ENCODE results near the gene TNFRSF6B.
"Not testable (repeated sequence)": the region's sequence is repeated elsewhere in the genome, so short reads cannot be mapped to it uniquely, and the experiment has no call there.

Gene TNFRSF6B

GRCh38 chr20:63668351-63668750 lies 28.1 kb upstream of the TNFRSF6B start:
- DNase-seq: no peak
- TF ChIP-seq POLR2A (IDR thresholded peaks at IDR 0.05; ENCODE audit: low read length) (no peak), GATA1 (IDR thresholded peaks at IDR 0.05; ENCODE audit: low read depth, low read length) (no peak)

DNA sequence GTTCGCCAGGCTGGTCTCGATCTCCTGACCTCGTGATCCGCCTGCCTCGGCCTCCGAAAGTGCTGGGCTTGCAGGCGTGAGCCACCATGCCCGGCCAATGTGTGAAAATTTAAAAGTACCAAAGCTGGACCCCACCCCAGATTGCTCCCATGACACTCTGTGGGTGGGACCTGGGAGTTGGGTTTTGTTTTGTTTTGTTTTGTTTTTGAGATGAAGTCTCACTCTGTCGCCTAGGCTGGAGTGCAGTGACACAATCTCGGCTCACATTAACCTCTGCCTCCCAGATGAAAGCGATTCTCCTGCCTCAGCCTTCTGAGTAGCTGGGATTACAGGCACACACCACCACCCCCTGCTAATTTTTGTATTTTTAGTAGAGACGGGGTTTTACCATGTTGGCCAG lies 24.8 kb upstream of the TNFRSF6B start:
- DNase-seq: not testable (repeated sequence)

DNA sequence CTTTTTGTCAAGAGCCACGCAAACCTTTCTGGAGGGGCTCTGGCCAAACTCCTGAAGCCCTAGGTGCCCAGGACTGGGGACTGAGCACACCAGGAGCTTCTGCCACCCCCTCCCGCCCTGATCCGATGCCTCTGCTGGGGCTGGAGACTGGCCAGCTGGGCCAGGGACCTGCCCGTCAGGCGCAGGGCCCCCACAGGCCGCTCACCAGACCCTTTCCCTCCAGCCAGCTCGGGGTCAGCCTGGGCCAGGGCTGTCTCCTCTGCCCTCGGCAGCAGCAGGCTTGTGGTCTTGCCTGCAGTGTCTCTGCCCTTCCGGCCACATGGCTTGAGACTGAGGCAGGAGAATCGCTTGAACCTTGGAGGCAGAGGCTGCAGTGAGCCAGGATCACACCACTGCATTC lies 23.8 kb upstream of the TNFRSF6B start:
- DNase-seq: no peak
- TF ChIP-seq POLR2A (IDR thresholded peaks at IDR 0.05; ENCODE audit: low read length) (no peak), GATA1 (IDR thresholded peaks at IDR 0.05; ENCODE audit: low read depth, low read length) (no peak)

GRCh38 chr20:63673951-63674350 lies 22.5 kb upstream of the TNFRSF6B start:
- TF ChIP-seq POLR2A (IDR thresholded peaks at IDR 0.05; ENCODE audit: low read length) (no peak), GATA1 (IDR thresholded peaks at IDR 0.05; ENCODE audit: low read depth, low read length) (no peak)
- DNase-seq: no peak

DNA sequence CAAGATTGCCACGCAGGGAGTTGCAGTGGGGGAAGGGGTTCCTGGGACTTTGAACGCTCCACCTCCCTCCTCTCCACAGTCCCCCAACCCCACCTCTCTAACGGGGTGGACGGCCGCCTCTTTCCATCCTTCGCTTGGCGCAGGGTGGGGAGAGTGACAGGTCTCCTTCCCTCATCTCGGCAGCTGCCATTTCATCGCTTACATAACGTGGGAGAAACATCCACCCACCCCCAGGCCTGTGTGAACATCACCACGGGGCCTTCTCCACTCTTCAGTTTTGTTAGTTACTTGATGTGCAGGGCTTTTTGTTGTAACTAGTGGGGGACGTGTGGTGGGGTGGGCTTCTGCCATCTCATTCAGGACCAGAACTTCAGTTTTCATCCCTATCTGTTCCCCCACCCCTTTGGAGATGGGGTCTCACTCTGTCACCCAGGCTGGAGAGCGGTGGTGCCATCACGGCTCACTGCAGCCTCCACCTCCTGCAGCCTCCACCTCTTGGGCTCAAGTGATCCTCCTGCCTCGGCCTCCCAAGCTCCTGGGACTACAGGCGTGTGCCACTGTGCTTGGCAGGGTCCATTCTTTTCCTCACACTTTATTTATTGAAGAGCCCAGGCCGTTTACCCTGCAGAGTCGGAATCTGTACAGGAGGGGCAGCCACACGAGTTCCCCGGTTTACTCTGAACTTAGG lies 20.6 kb upstream of the TNFRSF6B start:
- no peak for TF ChIP-seq POLR2A (IDR thresholded peaks at IDR 0.05; ENCODE audit: low read length)
- TF ChIP-seq GATA1 (IDR thresholded peaks at IDR 0.05; ENCODE audit: low read depth, low read length): no peak
- DNase-seq: no peak

GRCh38 chr20:63678071-63678470 lies 18.4 kb upstream of the TNFRSF6B start:
- no peak for TF ChIP-seq GATA1 (IDR thresholded peaks at IDR 0.05; ENCODE audit: low read depth, low read length)
- no peak for TF ChIP-seq POLR2A (IDR thresholded peaks at IDR 0.05; ENCODE audit: low read length)
- DNase-seq: no peak

GRCh38 chr20:63678667-63679465 lies 17.6 kb upstream of the TNFRSF6B start:
- DNase-seq: no peak
- TF ChIP-seq POLR2A (IDR thresholded peaks at IDR 0.05; ENCODE audit: low read length) (no peak), GATA1 (IDR thresholded peaks at IDR 0.05; ENCODE audit: low read depth, low read length) (no peak)

DNA sequence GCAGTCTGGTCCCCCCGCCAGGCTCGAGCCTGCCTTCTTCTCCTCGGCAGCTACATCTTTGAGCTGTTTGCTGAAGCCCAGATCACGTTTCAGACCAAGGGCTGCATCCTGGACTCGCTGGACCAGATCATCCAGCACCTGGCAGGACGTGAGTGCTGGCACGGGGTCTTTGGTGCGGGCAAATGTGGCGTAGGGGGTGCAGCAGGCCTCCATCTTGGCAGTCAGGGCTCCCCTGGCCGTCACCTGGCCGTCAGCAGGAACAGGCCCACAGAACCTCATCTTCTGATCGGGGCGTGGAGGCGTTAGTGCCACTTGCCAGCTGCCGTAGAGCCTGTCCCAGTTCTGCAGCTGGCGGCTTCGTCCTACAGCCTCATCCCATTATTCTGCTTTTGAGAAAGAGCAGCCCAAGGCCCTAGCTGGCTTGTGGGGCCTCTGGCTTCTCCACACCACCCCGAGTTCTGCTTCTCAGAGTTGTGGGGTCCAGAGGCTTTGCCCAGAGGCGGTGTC lies 16.6 kb upstream of the TNFRSF6B start:
- DNase-seq: no peak
- TF ChIP-seq POLR2A (IDR thresholded peaks at IDR 0.05; ENCODE audit: low read length): no peak
- no peak for TF ChIP-seq GATA1 (IDR thresholded peaks at IDR 0.05; ENCODE audit: low read depth, low read length)

GRCh38 chr20:63680427-63680826 lies 16.0 kb upstream of the TNFRSF6B start:
- TF ChIP-seq GATA1 (IDR thresholded peaks at IDR 0.05; ENCODE audit: low read depth, low read length): no peak
- TF ChIP-seq POLR2A (IDR thresholded peaks at IDR 0.05; ENCODE audit: low read length): no peak
- no peak for DNase-seq

GRCh38 chr20:63680857-63681608 lies 15.4 kb upstream of the TNFRSF6B start:
- no peak for DNase-seq
- no peak for TF ChIP-seq GATA1 (IDR thresholded peaks at IDR 0.05; ENCODE audit: low read depth, low read length)
- TF ChIP-seq POLR2A (IDR thresholded peaks at IDR 0.05; ENCODE audit: low read length): no peak

- DNase-seq: no peak
- TF ChIP-seq GATA1 (IDR thresholded peaks at IDR 0.05; ENCODE audit: low read depth, low read length) (no peak), POLR2A (IDR thresholded peaks at IDR 0.05; ENCODE audit: low read length) (no peak)
These were observed 14.8 kb upstream of the TNFRSF6B start for GRCh38 chr20:63681609-63682142.

- TF ChIP-seq POLR2A (IDR thresholded peaks at IDR 0.05; ENCODE audit: low read length) (no peak), GATA1 (IDR thresholded peaks at IDR 0.05; ENCODE audit: low read depth, low read length) (no peak)
- no peak for DNase-seq
These were observed 13.9 kb upstream of the TNFRSF6B start for GRCh38 chr20:63682384-63683139.

- DNase-seq: no peak
These were observed 11.0 kb upstream of the TNFRSF6B start for GRCh38 chr20:63685269-63686026.

More at GRCh38 chr20:63685269-63686026, 11.0 kb upstream of the TNFRSF6B start:
- TF ChIP-seq POLR2A (IDR thresholded peaks at IDR 0.05; ENCODE audit: low read length) (no peak), GATA1 (IDR thresholded peaks at IDR 0.05; ENCODE audit: low read depth, low read length) (no peak)

Measured in erythroblast (primary cell).